Natural killer cell (primary cell): ENCODE measurements around the gene MIEF2. TPM values are rescaled to one million over a fixed set of nuclear protein-coding genes. Genes with fewer than 3 reads are reported as not detected.

Source experiments
- ATAC-seq, 3 donors: fragments of 150-1000 bp in 2 of 3; fragments of 200-7000 bp in 1 of 3; cut with Tn5 transposase; 1 replicate in 1 of 3; 2 replicates in 2 of 3; pipeline ENCODE4 v1.10.0; 2021; ENCODE audit warnings: mild to moderate bottlenecking in 2 of 3, moderate library complexity in 2 of 3
- DNase-seq, 2 donors: peaks; one replicate each; pipeline versions ENCODE4 v3.0.0 to v3.0.0-alpha.2; 2013 to 2021; ENCODE audit warnings: mixed read lengths in 1 of 2
- H3K27ac ChIP-seq: one replicate; pipeline ENCODE4 v1.5.1; 2013; ENCODE audit warnings: mild to moderate bottlenecking, low read length
- H3K27me3 ChIP-seq: one replicate; pipeline ENCODE4 v1.6.1; 2013; ENCODE audit warnings: low read length; ENCODE audit not compliant: control insufficient read depth, insufficient read depth
- H3K36me3 ChIP-seq: one replicate; pipeline ENCODE4 v1.6.1; 2013; ENCODE audit warnings: low read length; ENCODE audit not compliant: control insufficient read depth, insufficient read depth
- H3K4me1 ChIP-seq: one replicate; pipeline ENCODE4 v1.6.1; 2013; ENCODE audit warnings: low read length; ENCODE audit not compliant: control insufficient read depth, insufficient read depth
- H3K4me3 ChIP-seq: one replicate; pipeline ENCODE4 v1.5.1; 2013; ENCODE audit warnings: low read length
- H3K9me3 ChIP-seq: one replicate; pipeline ENCODE4 v1.6.1; 2013; ENCODE audit warnings: low read length; ENCODE audit not compliant: control insufficient read depth, insufficient read depth
- H3K27ac Mint-ChIP-seq, 2 donors: one replicate each; pipeline ENCODE4 v1.8.0; 2022; ENCODE audit warnings: mild to moderate bottlenecking in 2 of 2, mixed read lengths in 2 of 2, moderate library complexity in 1 of 2
- H3K27me3 Mint-ChIP-seq, 2 donors: one replicate each; pipeline ENCODE4 v1.8.0; 2022; ENCODE audit warnings: low read depth in 2 of 2, mixed read lengths in 2 of 2
- H3K36me3 Mint-ChIP-seq: one replicate; pipeline ENCODE4 v1.8.0; 2022; ENCODE audit warnings: mixed read lengths
- H3K4me1 Mint-ChIP-seq, 2 donors: one replicate each; pipeline ENCODE4 v1.8.0; 2022; ENCODE audit warnings: mixed read lengths in 2 of 2
- H3K4me3 Mint-ChIP-seq: one replicate; pipeline ENCODE4 v1.8.0; 2022; ENCODE audit warnings: mild to moderate bottlenecking, moderate library complexity, mixed read lengths
- H3K9me3 Mint-ChIP-seq, 2 donors: one replicate each; pipeline ENCODE4 v1.8.0; 2022; ENCODE audit warnings: mixed read lengths in 2 of 2
- CTCF ChIP-seq: fragments of 200-600 bp; IDR thresholded peaks from one replicate; pipeline ENCODE4 v1.8.0; 2022; ENCODE audit warnings: antibody characterized with exemption
- WGBS: methylation state at CpG from one replicate; pipeline ENCODE4 v1.1.7; 2013; ENCODE audit warnings: missing lambda C conversion rate; ENCODE audit not compliant: insufficient coverage; 5-methylcytosine and 5-hydroxymethylcytosine counted together
- intact Hi-C: fragments of 100-400 bp; cut with micrococcal nuclease; formaldehyde crosslinking; loops from one replicate; pipeline ENCODE4 v1.14.2; 2022
- total RNA-seq, 4 donors: library from RNA; stranded (reverse); fragments of 120-200 nt in 1 of 4; gene quantifications; one replicate each; pipeline versions ENCODE4 v1.2.3 to v1.2.4, GENCODE V29; 2013 to 2022

MIEF2 gene
- total RNA-seq, 3 donors from 2014 or later (not counting 1 experiment from before 2014, with no cell fraction given): 10.6 to 12.8 (median 11.3) TPM

GRCh38 chr17:18229771-18230170, 30.7 kb upstream of the MIEF2 start:
- ATAC-seq: no peak

GRCh38 chr17:18230288-18231141, 29.9 kb upstream of the MIEF2 start:
- Histone ChIP-seq H3K9me3 (no peaks in the 10 kb centered on the region), H3K4me1 (peaks cover 13% of the 10 kb centered on the region), H3K4me3 (no peak overlapping the region), H3K27me3 (no peaks in the 10 kb centered on the region), H3K27ac (no peak overlapping the region), H3K36me3 (peaks cover 21% of the 10 kb centered on the region)
- Mint-ChIP-seq H3K36me3 (no peaks in the 10 kb centered on the region), H3K4me1 (peaks cover 27 to 28% of the 10 kb centered on the region in 2 donors), H3K4me3 (no peak overlapping the region), H3K27me3 (no peaks in the 10 kb centered on the region), H3K27ac (no peak overlapping the region), H3K9me3 (no peaks in the 10 kb centered on the region)
- ATAC-seq (no peak), DNase-seq (no peak)
- 91% methylated on average over 14 of the region's 14 CpGs for WGBS
- intact Hi-C loops: no loop called here
- no peak for TF ChIP-seq CTCF

More at GRCh38 chr17:18229771-18230170, 30.7 kb upstream of the MIEF2 start:
- no peak overlapping the region for H3K4me3 ChIP-seq
- intact Hi-C loops: no loop called here
- no peak overlapping the region for H3K27ac ChIP-seq
- no peak overlapping the region for H3K4me3 Mint-ChIP-seq
- no peaks in the 10 kb centered on the region for H3K9me3 ChIP-seq
- 95% methylated on average over 7 of the region's 7 CpGs for WGBS
- H3K9me3 Mint-ChIP-seq: no peaks in the 10 kb centered on the region
- TF ChIP-seq CTCF: no peak
- peaks cover 27 to 28% of the 10 kb centered on the region in 2 donors for H3K4me1 Mint-ChIP-seq
- DNase-seq: no peak
- H3K36me3 ChIP-seq: peaks cover 15% of the 10 kb centered on the region
- H3K27me3 ChIP-seq: no peaks in the 10 kb centered on the region
- no peaks in the 10 kb centered on the region for H3K36me3 Mint-ChIP-seq
- H3K4me1 ChIP-seq: peaks cover 18% of the 10 kb centered on the region
- H3K27ac Mint-ChIP-seq: no peak overlapping the region
- H3K27me3 Mint-ChIP-seq: no peaks in the 10 kb centered on the region

GRCh38 chr17:18231164-18231563, 29.3 kb upstream of the MIEF2 start:
- WGBS: 96% methylated on average over 9 of the region's 9 CpGs
- ATAC-seq: no peak
- intact Hi-C loops: no loop called here
- Histone ChIP-seq H3K27me3 (no peaks in the 10 kb centered on the region), H3K4me3 (no peak overlapping the region), H3K9me3 (no peaks in the 10 kb centered on the region), H3K4me1 (peaks cover 9% of the 10 kb centered on the region), H3K36me3 (peaks cover 26% of the 10 kb centered on the region), H3K27ac (no peak overlapping the region)
- no peak overlapping the region for H3K27ac Mint-ChIP-seq
- H3K4me3 Mint-ChIP-seq: no peak overlapping the region
- TF ChIP-seq CTCF: no peak
- DNase-seq: no peak
- H3K9me3 Mint-ChIP-seq: no peaks in the 10 kb centered on the region
- H3K4me1 Mint-ChIP-seq: peaks cover 23 to 24% of the 10 kb centered on the region in 2 donors
- no peaks in the 10 kb centered on the region for H3K36me3 Mint-ChIP-seq
- no peaks in the 10 kb centered on the region for H3K27me3 Mint-ChIP-seq
